Fibroblast of lung (primary cell): ENCODE results near the gene GALNT12. TPM values are rescaled to one million over a fixed set of nuclear protein-coding genes. Genes with fewer than 3 reads are reported as not detected.

Experiments
- DNase-seq, 2 donors: peaks; one replicate each; pipeline versions ENCODE4 v3.0.0 to v3.0.0-alpha.2; 2010; ENCODE audit warnings: low read depth in 2 of 2
- H2AFZ ChIP-seq: 2 replicates; pipeline ENCODE4 v1.5.1; 2012; ENCODE audit warnings: low read length, control low read depth, inconsistent platforms
- H3K27ac ChIP-seq: 2 replicates; pipeline ENCODE4 v1.5.1; 2011; ENCODE audit warnings: low read length, control low read depth; ENCODE audit not compliant: insufficient read depth
- H3K27me3 ChIP-seq: 2 replicates; pipeline ENCODE4 v1.5.1; 2011; ENCODE audit warnings: mild to moderate bottlenecking, low read length; ENCODE audit not compliant: control insufficient read depth, insufficient read depth
- H3K36me3 ChIP-seq: 2 replicates; pipeline ENCODE4 v1.5.1; 2011; ENCODE audit warnings: low read length; ENCODE audit not compliant: control insufficient read depth, insufficient read depth
- H3K4me1 ChIP-seq: 2 replicates; pipeline ENCODE4 v1.5.1; 2011; ENCODE audit warnings: low read length; ENCODE audit not compliant: control insufficient read depth, insufficient read depth; ENCODE audit errors: extremely low read depth
- H3K4me2 ChIP-seq: 2 replicates; pipeline ENCODE4 v1.5.1; 2011; ENCODE audit warnings: low read length, control low read depth; ENCODE audit not compliant: insufficient read depth; ENCODE audit errors: extremely low read depth
- H3K4me3 ChIP-seq, 4 experiments: fragments of 200-600 bp in 1 of 4; sonication (generic) in 1 of 4; replicated peaks in 1 of 4; 2 replicates each; pipeline ENCODE4 v1.5.1; 2011 to 2016; ENCODE audit warnings: low read length in 4 of 4, low read depth in 3 of 4, mild to moderate bottlenecking in 3 of 4, control low read depth in 2 of 4, inconsistent platforms in 1 of 4, mixed read lengths in 1 of 4; ENCODE audit not compliant: insufficient read depth in 1 of 4; ENCODE audit errors: control extremely low read depth in 1 of 4
- H3K79me2 ChIP-seq: 2 replicates; pipeline ENCODE4 v1.5.1; 2012; ENCODE audit warnings: mild to moderate bottlenecking, low read length, inconsistent platforms; ENCODE audit not compliant: control insufficient read depth, insufficient read depth
- H3K9ac ChIP-seq: 2 replicates; pipeline ENCODE4 v1.5.1; 2011; ENCODE audit warnings: mild to moderate bottlenecking, low read length, control low read depth; ENCODE audit not compliant: insufficient read depth
- H3K9me3 ChIP-seq: 2 replicates; pipeline ENCODE4 v1.5.1; 2012; ENCODE audit warnings: low read depth, low read length; ENCODE audit not compliant: control insufficient read depth, insufficient read depth
- H4K20me1 ChIP-seq: 2 replicates; pipeline ENCODE4 v1.5.1; 2011; ENCODE audit warnings: low read length; ENCODE audit not compliant: control insufficient read depth, insufficient read depth; ENCODE audit errors: extremely low read depth
- CTCF ChIP-seq, 2 donors: IDR thresholded peaks in 1 of 2; conservative IDR thresholded peaks in 1 of 2; 1 replicate in 1 of 2; 2 replicates in 1 of 2; pipeline ENCODE4 v1.5.1; 2011 to 2012; ENCODE audit warnings: low read length in 2 of 2, control low read depth in 1 of 2, inconsistent platforms in 1 of 2, low read depth in 1 of 2, mild to moderate bottlenecking in 1 of 2
- EZH2 ChIP-seq: IDR thresholded peaks from 2 replicates; pipeline ENCODE4 v1.5.1; 2012; ENCODE audit warnings: low read length, control low read depth, mild to moderate bottlenecking; ENCODE audit errors: missing control alignments
- polyA plus RNA-seq, 2 donors: library from polyadenylated mRNA; depleted of rRNA in 1 of 2; stranded (reverse) in 1 of 2; unstranded in 1 of 2; fragments of >200 nt; gene quantifications; 2 replicates each; pipeline ENCODE4 v1.2.1, GENCODE V29; 2011 to 2012; ENCODE audit warnings: missing spikeins in 1 of 2
- total RNA-seq: library from RNA; depleted of rRNA; stranded (reverse); fragments of >200 nt; gene quantifications from 2 replicates; pipeline ENCODE4 v1.2.1, GENCODE V29; 2014

GALNT12 gene
- total and polyA plus RNA-seq, 2 donors (not counting 1 experiment from before 2014, with no cell fraction given), result 9.4 to 18.2 TPM

GRCh38 chr9:98811051-98811650, 3.7 kb downstream of the GALNT12 start:
- no peaks in the 10 kb centered on the region for H3K27me3 ChIP-seq
- H3K27ac ChIP-seq, result peak overlapping the region; percentile 66
- no peaks in the 10 kb centered on the region for H3K9me3 ChIP-seq
- peaks cover 12% of the 10 kb centered on the region for H3K4me1 ChIP-seq
- peak overlapping the region; percentile 58 for H3K4me2 ChIP-seq
- H3K36me3 ChIP-seq, result no peaks in the 10 kb centered on the region
- H3K79me2 ChIP-seq, result no peaks in the 10 kb centered on the region
- TF ChIP-seq CTCF (conservative IDR thresholded peaks at IDR 0.05 in 1 of 2, IDR thresholded peaks at IDR 0.05 in 1 of 2; ENCODE audit: low read depth in 1 of 2, low read length in 2 of 2) (no peak), EZH2 (no peak)
- H3K4me3 ChIP-seq, result no peak overlapping the region
- DNase-seq, result peak; percentile 94 to 96
- no peak overlapping the region for H3K9ac ChIP-seq
- no peak overlapping the region for H2AFZ ChIP-seq
- H4K20me1 ChIP-seq, result no peaks in the 10 kb centered on the region

GRCh38 chr9:98815391-98815951, 8.0 kb downstream of the GALNT12 start:
- no peak for DNase-seq
- TF ChIP-seq EZH2, result no peak
- no peak for TF ChIP-seq CTCF (conservative IDR thresholded peaks at IDR 0.05 in 1 of 2, IDR thresholded peaks at IDR 0.05 in 1 of 2; ENCODE audit: low read depth in 1 of 2, low read length in 2 of 2)
- no peaks in the 10 kb centered on the region for H3K36me3 ChIP-seq
- no peak overlapping the region for H3K9ac ChIP-seq
- no peak overlapping the region for H3K4me2 ChIP-seq
- no peaks in the 10 kb centered on the region for H3K27me3 ChIP-seq
- H2AFZ ChIP-seq, result no peak overlapping the region
- H3K4me1 ChIP-seq, result peaks cover under 1% of the 10 kb centered on the region
- H3K4me3 ChIP-seq, result no peak overlapping the region
- H3K79me2 ChIP-seq, result no peaks in the 10 kb centered on the region
- no peak overlapping the region for H3K27ac ChIP-seq
- H3K9me3 ChIP-seq, result no peaks in the 10 kb centered on the region
- no peaks in the 10 kb centered on the region for H4K20me1 ChIP-seq

GRCh38 chr9:98818764-98819163, 11.3 kb downstream of the GALNT12 start:
- H2AFZ ChIP-seq, result no peak overlapping the region
- TF ChIP-seq CTCF (conservative IDR thresholded peaks at IDR 0.05 in 1 of 2, IDR thresholded peaks at IDR 0.05 in 1 of 2; ENCODE audit: low read depth in 1 of 2, low read length in 2 of 2), result no peak
- no peaks in the 10 kb centered on the region for H3K79me2 ChIP-seq
- no peak overlapping the region for H3K27ac ChIP-seq
- H3K27me3 ChIP-seq, result no peaks in the 10 kb centered on the region
- H3K9me3 ChIP-seq, result no peaks in the 10 kb centered on the region
- no peaks in the 10 kb centered on the region for H3K4me1 ChIP-seq
- no peak overlapping the region for H3K4me2 ChIP-seq
- H3K9ac ChIP-seq, result no peak overlapping the region
- H4K20me1 ChIP-seq, result no peaks in the 10 kb centered on the region
- no peaks in the 10 kb centered on the region for H3K36me3 ChIP-seq
- H3K4me3 ChIP-seq, result no peak overlapping the region
- no peak for DNase-seq
